GM12801 (cell line): ENCODE data around the gene LRRN4CL.

Experiments
- CTCF ChIP-seq: IDR thresholded peaks from one replicate; pipeline ENCODE4 v1.5.1; 2011; ENCODE audit warnings: control low read depth; ENCODE audit not compliant: insufficient read length; ENCODE audit errors: extremely low read depth

The LRRN4CL gene

DNA sequence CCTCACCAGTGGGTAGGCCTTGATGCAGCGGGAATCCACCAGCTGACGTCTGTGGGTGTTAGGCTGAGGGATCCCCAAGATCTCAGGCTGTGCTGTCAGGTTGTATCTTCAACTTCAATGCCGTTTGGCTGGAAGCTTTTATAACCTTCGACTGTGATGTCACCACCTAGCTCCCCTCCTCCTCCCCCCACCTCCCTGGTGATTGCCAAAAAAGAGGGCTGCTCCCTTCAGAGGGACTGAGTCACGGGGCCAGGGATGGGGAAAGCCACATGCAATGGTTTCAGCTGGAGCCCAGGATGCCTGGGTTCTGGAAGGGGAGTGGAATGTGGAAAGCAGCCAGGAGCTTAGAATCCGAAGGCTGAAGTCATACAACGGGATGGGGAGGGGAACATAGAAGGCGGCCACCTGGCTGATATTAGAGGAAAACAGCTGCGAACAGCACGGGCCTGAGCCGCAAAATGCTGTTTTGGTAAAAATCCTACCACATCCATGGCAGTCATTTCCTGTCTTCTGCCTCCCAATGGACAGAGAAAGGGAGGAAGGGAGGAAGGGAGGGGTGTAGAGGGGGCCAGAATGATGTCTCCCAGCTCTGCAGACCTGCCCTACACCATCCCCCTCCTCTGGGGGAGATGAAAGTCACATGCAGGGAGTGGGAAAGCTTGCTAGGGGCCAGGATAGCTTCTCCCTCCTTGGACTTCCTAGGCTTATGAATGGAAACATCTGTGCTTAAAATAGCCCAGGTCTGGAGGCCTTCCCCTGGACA lies at the start of gene LRRN4CL:
LRRN4CL (minus strand) TSS at position 110 of the 763 bp plus-strand sequence. CDS start 1,022 bp downstream, outside the sequence.
- no peak for TF ChIP-seq CTCF

DNA sequence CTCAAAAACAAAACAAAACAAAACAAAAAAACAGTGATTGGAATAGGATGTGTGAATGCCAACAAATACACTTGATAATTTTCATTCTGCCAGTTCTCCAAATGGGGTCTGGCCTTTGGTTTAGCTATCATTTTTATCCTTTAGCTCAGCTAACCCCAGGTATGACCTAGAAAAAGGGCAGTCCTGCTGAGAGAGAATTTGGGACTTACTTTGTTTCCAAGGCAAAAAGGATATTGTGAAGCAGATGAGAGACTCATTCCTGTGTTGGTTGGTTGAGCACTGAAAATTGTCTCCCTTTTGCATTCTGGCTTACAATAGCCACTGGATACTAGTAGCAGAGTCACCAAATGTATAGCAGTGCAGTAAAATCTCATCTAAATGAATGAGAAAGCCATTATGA lies 47.9 kb upstream of the LRRN4CL start:
- no peak for TF ChIP-seq CTCF

- TF ChIP-seq CTCF: no peak
Measured at GRCh38 chr11:62732830-62733229, 43.5 kb upstream of the LRRN4CL start.

GRCh38 chr11:62728171-62728988 lies 39.0 kb upstream of the LRRN4CL start, which contains the start of gene TTC9C:
TTC9C (plus strand) TSS chr11:62728486; CDS start chr11:62728849, 363 bp downstream.
- no peak for TF ChIP-seq CTCF

DNA sequence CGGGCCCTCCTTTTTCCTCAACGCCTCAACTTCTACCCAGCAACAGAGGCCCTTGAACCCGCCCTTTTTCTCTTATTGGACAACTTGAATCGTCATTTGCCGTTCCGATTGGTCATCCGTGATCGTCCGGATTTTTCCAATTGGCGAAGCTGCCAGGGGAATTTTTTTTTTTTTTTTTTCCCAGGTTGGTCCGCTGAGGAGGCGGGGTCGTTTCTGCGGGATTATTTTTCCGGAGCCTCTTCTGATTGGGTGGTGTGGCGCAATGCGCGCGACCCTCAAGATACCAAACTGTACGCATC lies 38.5 kb upstream of the LRRN4CL start:
- no peak for TF ChIP-seq CTCF

- TF ChIP-seq CTCF: no peak
Measured at GRCh38 chr11:62727165-62727871, 38.0 kb upstream of the LRRN4CL start, which contains the start of gene HNRNPUL2. HNRNPUL2 (minus strand) TSS chr11:62727457; CDS start chr11:62727156, 301 bp downstream.

DNA sequence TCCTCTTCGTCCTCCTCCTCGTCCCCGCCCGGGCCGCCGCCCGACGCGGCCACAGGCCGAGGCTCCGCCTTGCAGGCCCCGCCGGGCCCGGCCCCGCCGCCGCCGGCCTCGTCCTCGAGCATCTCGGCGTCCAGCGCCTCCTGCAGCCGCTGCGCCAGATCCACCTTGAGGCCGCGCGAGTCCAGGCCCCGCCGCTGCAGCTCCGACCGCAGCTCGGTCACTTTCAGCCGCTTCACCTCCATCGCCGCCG lies 37.5 kb upstream of the LRRN4CL start:
- no peak for TF ChIP-seq CTCF
